ENCODE results near the gene DNPH1. TPM values are rescaled to one million over a fixed set of nuclear protein-coding genes. Genes with fewer than 3 reads are reported as not detected.

DNPH1 gene
- total and polyA plus RNA-seq, 8 donors, result 42.9 to 158 (median 109) TPM; not detected in 1

- H3K4me3 ChIP-seq, result no peak overlapping the region
- TF ChIP-seq CTCF (IDR thresholded peaks at IDR 0.05) (no peak), EP300 (IDR thresholded peaks at IDR 0.05) (no peak), POLR2A (IDR thresholded peaks at IDR 0.05) (no peak), POLR2AphosphoS5 (IDR thresholded peaks at IDR 0.05) (no peak)
- DNase-seq, result peak in 1 of 2 donors; percentile 75
- peak overlapping the region in 4 of 5 donors; percentile 27 to 60 (median 44) for H3K27ac ChIP-seq
- H3K9me3 ChIP-seq, result no peaks in the 10 kb centered on the region
- peaks cover 21 to 33% (median 27%) of the 10 kb centered on the region in 4 donors for H3K4me1 ChIP-seq
- H3K27me3 ChIP-seq, result peaks cover 0 to 29% (median 8%) of the 10 kb centered on the region in 3 donors
- intact Hi-C loops (cut with DNase I; ENCODE audit: low total_unique reads), result loop anchor here (10.0 kb wide), 1 partner anchor 237 kb away; no protein-coding TSS in a partner anchor
- WGBS, 5 donors, result 37 to 56% (median 48%) methylated on average over 7 of the region's 7 CpGs
- H3K36me3 ChIP-seq, result no peaks in the 10 kb centered on the region
Measured at GRCh38 chr6:43267619-43268354, 38.5 kb upstream of the DNPH1 start.

GRCh38 chr6:43265564-43265963, 36.3 kb upstream of the DNPH1 start:
- intact Hi-C loops (cut with DNase I; ENCODE audit: low total_unique reads), result loop anchor here (10.0 kb wide), 1 partner anchor 239 kb away; no protein-coding TSS in a partner anchor

GRCh38 chr6:43264599-43265145, 35.4 kb upstream of the DNPH1 start:
- TF ChIP-seq EP300 (IDR thresholded peaks at IDR 0.05) (no peak), POLR2AphosphoS5 (IDR thresholded peaks at IDR 0.05) (no peak), CTCF (IDR thresholded peaks at IDR 0.05) (no peak), POLR2A (IDR thresholded peaks at IDR 0.05) (no peak)
- intact Hi-C loops (cut with DNase I; ENCODE audit: low total_unique reads), result loop anchor here (10.0 kb wide), 1 partner anchor 240 kb away; no protein-coding TSS in a partner anchor
- DNase-seq, result no peak

More at GRCh38 chr6:43265564-43265963, 36.3 kb upstream of the DNPH1 start:
- Histone ChIP-seq H3K9me3 (no peaks in the 10 kb centered on the region), H3K36me3 (no peaks in the 10 kb centered on the region), H3K4me1 (peaks cover 21 to 33% (median 27%) of the 10 kb centered on the region in 4 donors), H3K27ac (no peak overlapping the region), H3K4me3 (no peak overlapping the region), H3K27me3 (peaks cover 0 to 28% (median 8%) of the 10 kb centered on the region in 3 donors)
- no peak for TF ChIP-seq EP300 (IDR thresholded peaks at IDR 0.05)
- no peak for TF ChIP-seq POLR2AphosphoS5 (IDR thresholded peaks at IDR 0.05)
- TF ChIP-seq CTCF (IDR thresholded peaks at IDR 0.05), result no peak
- no peak for TF ChIP-seq POLR2A (IDR thresholded peaks at IDR 0.05)
- DNase-seq, result no peak
- 86 to 91% (median 89%) methylated on average over 6 of the region's 6 CpGs for WGBS, 5 donors

GRCh38 chr6:43263314-43264178, 34.3 kb upstream of the DNPH1 start:
- peaks cover 6 to 14% (median 11%) of the 10 kb centered on the region in 4 donors for H3K4me1 ChIP-seq
- intact Hi-C loops (cut with DNase I; ENCODE audit: low total_unique reads), result loop anchor here (10.0 kb wide), 1 partner anchor 241 kb away; no protein-coding TSS in a partner anchor
- peak; percentile 82 to 92 for DNase-seq
- WGBS, 5 donors, result 45 to 56% (median 50%) methylated on average over 12 of the region's 12 CpGs
- H3K9me3 ChIP-seq, result no peaks in the 10 kb centered on the region
- peaks cover 0 to 16% (median 0%) of the 10 kb centered on the region in 3 donors for H3K27me3 ChIP-seq
- no peaks in the 10 kb centered on the region for H3K36me3 ChIP-seq
- no peak overlapping the region for H3K4me3 ChIP-seq
- TF ChIP-seq CTCF (IDR thresholded peaks at IDR 0.05) (peak in 5 of 7 experiments; percentile 48 to 74 (median 64)), EP300 (IDR thresholded peaks at IDR 0.05) (no peak), POLR2A (IDR thresholded peaks at IDR 0.05) (peak in 1 of 4 donors; percentile 9), POLR2AphosphoS5 (IDR thresholded peaks at IDR 0.05) (peak in 1 of 3 donors; percentile 44)
- no peak overlapping the region for H3K27ac ChIP-seq

More at GRCh38 chr6:43264599-43265145, 35.4 kb upstream of the DNPH1 start:
- Histone ChIP-seq H3K4me1 (peaks cover 17 to 25% (median 21%) of the 10 kb centered on the region in 4 donors), H3K4me3 (no peak overlapping the region), H3K27me3 (peaks cover 0 to 19% (median 7%) of the 10 kb centered on the region in 3 donors), H3K9me3 (no peaks in the 10 kb centered on the region), H3K36me3 (no peaks in the 10 kb centered on the region), H3K27ac (no peak overlapping the region)
- 82 to 93% (median 85%) methylated on average over 5 of the region's 5 CpGs for WGBS, 5 donors
